Peyer's patch (tissue), 4 donors: ENCODE results near the gene MTMR1.

Experiments used
- POLR2A ChIP-seq, 2 donors: fragments of 450-650 bp; IDR thresholded peaks; one replicate each; pipeline ENCODE4 v1.5.1; 2017; ENCODE audit warnings: antibody characterized with exemption in 2 of 2, mild to moderate bottlenecking in 2 of 2, moderate library complexity in 2 of 2
- TF ChIP-seq, protein P1 (sequence below), 6 experiments: fragments of 450-650 bp in 4 of 6; fragments of 200-600 bp in 2 of 6; sonication (generic) in 1 of 6; IDR thresholded peaks; one replicate each; pipeline ENCODE4 v1.5.1; 2017 to 2019; ENCODE audit warnings: antibody characterized with exemption in 6 of 6, mild to moderate bottlenecking in 3 of 6, moderate library complexity in 1 of 6

DNA sequence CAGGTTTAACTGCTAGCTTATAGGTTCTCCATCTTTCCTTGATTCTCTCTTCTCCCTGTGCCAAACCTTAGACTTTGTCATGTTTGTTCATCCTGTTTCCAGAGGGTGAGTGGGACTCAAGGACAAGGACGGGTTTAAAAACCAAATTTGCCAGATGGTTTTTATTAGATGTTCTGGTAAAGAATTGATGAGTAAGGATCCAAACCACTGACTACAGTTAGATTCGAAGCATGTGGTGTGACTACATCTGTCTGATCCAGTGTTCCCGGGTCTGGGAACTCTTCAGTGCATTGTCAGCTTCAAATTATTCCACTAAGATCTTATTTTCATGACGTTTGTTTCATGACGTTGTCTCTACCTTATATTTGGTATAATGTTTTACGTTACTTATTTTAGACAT is 37.5 kb downstream of the MTMR1 start:
- TF ChIP-seq, protein P1, sequence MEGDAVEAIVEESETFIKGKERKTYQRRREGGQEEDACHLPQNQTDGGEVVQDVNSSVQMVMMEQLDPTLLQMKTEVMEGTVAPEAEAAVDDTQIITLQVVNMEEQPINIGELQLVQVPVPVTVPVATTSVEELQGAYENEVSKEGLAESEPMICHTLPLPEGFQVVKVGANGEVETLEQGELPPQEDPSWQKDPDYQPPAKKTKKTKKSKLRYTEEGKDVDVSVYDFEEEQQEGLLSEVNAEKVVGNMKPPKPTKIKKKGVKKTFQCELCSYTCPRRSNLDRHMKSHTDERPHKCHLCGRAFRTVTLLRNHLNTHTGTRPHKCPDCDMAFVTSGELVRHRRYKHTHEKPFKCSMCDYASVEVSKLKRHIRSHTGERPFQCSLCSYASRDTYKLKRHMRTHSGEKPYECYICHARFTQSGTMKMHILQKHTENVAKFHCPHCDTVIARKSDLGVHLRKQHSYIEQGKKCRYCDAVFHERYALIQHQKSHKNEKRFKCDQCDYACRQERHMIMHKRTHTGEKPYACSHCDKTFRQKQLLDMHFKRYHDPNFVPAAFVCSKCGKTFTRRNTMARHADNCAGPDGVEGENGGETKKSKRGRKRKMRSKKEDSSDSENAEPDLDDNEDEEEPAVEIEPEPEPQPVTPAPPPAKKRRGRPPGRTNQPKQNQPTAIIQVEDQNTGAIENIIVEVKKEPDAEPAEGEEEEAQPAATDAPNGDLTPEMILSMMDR (IDR thresholded peaks at IDR 0.05): no peak
- TF ChIP-seq POLR2A (IDR thresholded peaks at IDR 0.05): no peak
